HCT116 (cell line): Measurements from ENCODE around the gene ZMYM4.

ENCODE experiments used
- EZH2 ChIP-seq: fragments of 200-600 bp; sonication (generic); IDR thresholded peaks from 2 replicates; pipeline ENCODE4 v1.6.1; 2017; ENCODE audit warnings: antibody characterized with exemption, mixed run types
- POLR2A ChIP-seq: IDR thresholded peaks from 2 replicates; pipeline ENCODE4 v1.7.0; 2011; ENCODE audit warnings: borderline replicate concordance; ENCODE audit not compliant: insufficient read depth, insufficient read length; ENCODE audit errors: extremely low read depth
- ZFX ChIP-seq: fragments of 450-650 bp; IDR thresholded peaks from 2 replicates; pipeline ENCODE4 v1.6.1; 2017
- TF ChIP-seq, protein P1 (sequence below), 3 experiments: fragments of 200-600 bp in 1 of 3; sonication (generic) in 1 of 3; IDR thresholded peaks in 2 of 3; conservative IDR thresholded peaks in 1 of 3; 2 replicates each; pipeline ENCODE4 v1.5.1; 2012 to 2017; ENCODE audit warnings: low read depth in 2 of 3, low read length in 2 of 3, antibody characterized with exemption in 1 of 3, borderline replicate concordance in 1 of 3, control low read depth in 1 of 3, mild to moderate bottlenecking in 1 of 3, mixed read lengths in 1 of 3, mixed run types in 1 of 3, moderate library complexity in 1 of 3; ENCODE audit not compliant: insufficient read depth in 1 of 3

DNA sequence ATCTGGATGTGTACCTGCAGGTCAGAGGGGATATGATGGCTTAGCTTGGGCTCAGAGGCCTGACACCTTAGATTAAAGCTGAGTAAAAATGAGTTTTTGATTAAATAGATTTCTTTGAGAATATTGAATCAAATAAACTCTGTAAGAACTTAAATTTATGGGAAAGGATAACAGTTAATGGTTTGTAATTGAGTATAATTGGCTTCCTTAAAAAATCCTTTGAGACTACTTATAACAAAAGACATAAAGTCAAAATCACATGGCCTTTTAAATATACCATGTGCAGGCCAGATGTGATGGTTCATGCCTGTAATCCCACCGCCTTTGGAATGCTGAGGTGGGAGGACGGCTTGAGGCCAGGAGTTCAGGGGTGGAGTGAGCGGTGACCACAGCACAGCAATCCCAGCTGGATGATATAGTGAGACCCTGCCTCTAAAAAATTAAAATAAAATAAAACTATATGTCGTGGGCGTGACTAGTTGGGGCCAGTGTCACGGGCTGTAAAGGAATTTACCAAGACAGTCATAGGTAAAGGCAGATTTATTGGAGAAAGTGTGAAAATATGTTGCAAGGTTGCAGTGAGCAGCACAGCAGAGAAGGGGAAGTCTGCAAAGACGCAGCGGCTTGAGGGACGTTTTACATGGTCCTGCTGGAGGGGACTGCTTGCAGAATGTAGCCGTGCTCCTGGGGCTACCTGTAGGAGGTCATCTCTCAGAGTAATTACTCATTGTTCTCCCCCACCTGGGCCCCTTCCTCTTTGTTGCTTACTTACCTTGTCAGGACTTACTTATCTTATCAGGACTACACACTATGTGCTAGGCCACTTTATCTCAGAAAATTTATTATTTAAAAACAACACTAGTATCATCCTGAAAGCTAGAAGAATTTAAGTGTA is 122.3 kb downstream of the ZMYM4 start:
- TF ChIP-seq, protein P1, sequence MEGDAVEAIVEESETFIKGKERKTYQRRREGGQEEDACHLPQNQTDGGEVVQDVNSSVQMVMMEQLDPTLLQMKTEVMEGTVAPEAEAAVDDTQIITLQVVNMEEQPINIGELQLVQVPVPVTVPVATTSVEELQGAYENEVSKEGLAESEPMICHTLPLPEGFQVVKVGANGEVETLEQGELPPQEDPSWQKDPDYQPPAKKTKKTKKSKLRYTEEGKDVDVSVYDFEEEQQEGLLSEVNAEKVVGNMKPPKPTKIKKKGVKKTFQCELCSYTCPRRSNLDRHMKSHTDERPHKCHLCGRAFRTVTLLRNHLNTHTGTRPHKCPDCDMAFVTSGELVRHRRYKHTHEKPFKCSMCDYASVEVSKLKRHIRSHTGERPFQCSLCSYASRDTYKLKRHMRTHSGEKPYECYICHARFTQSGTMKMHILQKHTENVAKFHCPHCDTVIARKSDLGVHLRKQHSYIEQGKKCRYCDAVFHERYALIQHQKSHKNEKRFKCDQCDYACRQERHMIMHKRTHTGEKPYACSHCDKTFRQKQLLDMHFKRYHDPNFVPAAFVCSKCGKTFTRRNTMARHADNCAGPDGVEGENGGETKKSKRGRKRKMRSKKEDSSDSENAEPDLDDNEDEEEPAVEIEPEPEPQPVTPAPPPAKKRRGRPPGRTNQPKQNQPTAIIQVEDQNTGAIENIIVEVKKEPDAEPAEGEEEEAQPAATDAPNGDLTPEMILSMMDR (IDR thresholded peaks at IDR 0.05 in 2 of 3, conservative IDR thresholded peaks at IDR 0.05 in 1 of 3; ENCODE audit: borderline replicate concordance in 1 of 3, insufficient read depth in 1 of 3, low read depth in 2 of 3, low read length in 2 of 3) = no peak
- TF ChIP-seq EZH2 (no peak), ZFX (no peak), POLR2A (no peak)
